LNCaP clone FGC (cell line): Measurements from ENCODE around the gene LAMB2.

ENCODE experiments used
- DNase-seq: peaks from one replicate; pipeline ENCODE4 v3.0.0-alpha.2; 2011; ENCODE audit warnings: low read depth
- H3K4me3 ChIP-seq: 2 replicates; pipeline ENCODE4 v1.5.1; 2011; ENCODE audit warnings: mild to moderate bottlenecking, low read depth, low read length, control low read depth
- CTCF ChIP-seq: IDR thresholded peaks from 2 replicates; pipeline ENCODE4 v1.5.1; 2012; ENCODE audit warnings: mild to moderate bottlenecking; ENCODE audit not compliant: control insufficient read depth, insufficient read depth; ENCODE audit errors: extremely low read depth

The LAMB2 gene

GRCh38 chr3:49161197-49161596, 28.3 kb upstream of the LAMB2 start:
- DNase-seq = no peak
- H3K4me3 ChIP-seq = no peak overlapping the region
- no peak for TF ChIP-seq CTCF

- DNase-seq = no peak
- no peak for TF ChIP-seq CTCF
- no peak overlapping the region for H3K4me3 ChIP-seq
These were observed 25.9 kb upstream of the LAMB2 start for GRCh38 chr3:49158792-49159191.

GRCh38 chr3:49158103-49158709, 25.4 kb upstream of the LAMB2 start:
- peak; percentile 79 for TF ChIP-seq CTCF

GRCh38 chr3:49157289-49157688, 24.4 kb upstream of the LAMB2 start:
- no peak for DNase-seq
- no peak overlapping the region for H3K4me3 ChIP-seq
- TF ChIP-seq CTCF = no peak

More at GRCh38 chr3:49158103-49158709, 25.4 kb upstream of the LAMB2 start:
- no peak overlapping the region for H3K4me3 ChIP-seq
- DNase-seq = peak; percentile 11

GRCh38 chr3:49153349-49153912, 20.6 kb upstream of the LAMB2 start:
- no peak for TF ChIP-seq CTCF
- DNase-seq = no peak
- H3K4me3 ChIP-seq = no peak overlapping the region

GRCh38 chr3:49151610-49152009, 18.8 kb upstream of the LAMB2 start:
- no peak for DNase-seq
- TF ChIP-seq CTCF = no peak
- H3K4me3 ChIP-seq = no peak overlapping the region

GRCh38 chr3:49148159-49148558, 15.3 kb upstream of the LAMB2 start:
- no peak for TF ChIP-seq CTCF
- no peak for DNase-seq
- H3K4me3 ChIP-seq = no peak overlapping the region
